GM12865 (cell line): ENCODE results near the gene USB1.

Experiments used
- DNase-seq: peaks from one replicate; pipeline ENCODE4 v3.0.0; 2010; ENCODE audit warnings: low read depth
- H3K4me3 ChIP-seq: 2 replicates; pipeline ENCODE4 v1.5.1; 2011; ENCODE audit warnings: mild to moderate bottlenecking, low read depth, low read length, control low read depth
- CTCF ChIP-seq: IDR thresholded peaks from 2 replicates; pipeline ENCODE4 v1.5.1; 2011; ENCODE audit warnings: low read length, control low read depth, low read depth, inconsistent platforms; ENCODE audit not compliant: insufficient read depth; ENCODE audit errors: missing control alignments

The USB1 gene

GRCh38 chr16:58042001-58042885 is 41.0 kb downstream of the USB1 start:
- no peak for TF ChIP-seq CTCF
- DNase-seq: no peak
- H3K4me3 ChIP-seq: no peak overlapping the region

- TF ChIP-seq CTCF: no peak
- no peak overlapping the region for H3K4me3 ChIP-seq
- no peak for DNase-seq
These were observed 41.8 kb downstream of the USB1 start for GRCh38 chr16:58042886-58043515.

GRCh38 chr16:58043571-58044155 is 42.5 kb downstream of the USB1 start:
- TF ChIP-seq CTCF: no peak
- DNase-seq: no peak
- no peak overlapping the region for H3K4me3 ChIP-seq

- no peak for DNase-seq
- TF ChIP-seq CTCF: no peak
- H3K4me3 ChIP-seq: no peak overlapping the region
These were observed 43.2 kb downstream of the USB1 start for GRCh38 chr16:58044266-58045019.

GRCh38 chr16:58045096-58045495 is 43.9 kb downstream of the USB1 start:
- TF ChIP-seq CTCF: no peak
- no peak for DNase-seq
- H3K4me3 ChIP-seq: no peak overlapping the region

- no peak for DNase-seq
- H3K4me3 ChIP-seq: no peak overlapping the region
- no peak for TF ChIP-seq CTCF
These were observed 45.1 kb downstream of the USB1 start for GRCh38 chr16:58046054-58046881.
